Fibroblast of lung (primary cell): ENCODE data around the gene KIF4A.

Experiments
- CTCF ChIP-seq, 2 donors: IDR thresholded peaks in 1 of 2; conservative IDR thresholded peaks in 1 of 2; 1 replicate in 1 of 2; 2 replicates in 1 of 2; pipeline ENCODE4 v1.5.1; 2011 to 2012; ENCODE audit warnings: low read length in 2 of 2, control low read depth in 1 of 2, inconsistent platforms in 1 of 2, low read depth in 1 of 2, mild to moderate bottlenecking in 1 of 2
- EZH2 ChIP-seq: IDR thresholded peaks from 2 replicates; pipeline ENCODE4 v1.5.1; 2012; ENCODE audit warnings: low read length, control low read depth, mild to moderate bottlenecking; ENCODE audit errors: missing control alignments

GRCh38 chrX:70402721-70403120 is 112.8 kb downstream of the KIF4A start:
- TF ChIP-seq CTCF (conservative IDR thresholded peaks at IDR 0.05 in 1 of 2, IDR thresholded peaks at IDR 0.05 in 1 of 2; ENCODE audit: low read depth in 1 of 2, low read length in 2 of 2) (no peak), EZH2 (no peak)
